ENCODE results near the gene DISP3. TPM values are rescaled to one million over a fixed set of nuclear protein-coding genes. Genes with fewer than 3 reads are reported as not detected.

The DISP3 gene
- total and polyA plus RNA-seq, 9 of the 15 experiments (the other 6 are each of a cell fraction or from before 2014, with no cell fraction given): 0.03 to 0.19 (median 0.15) TPM; not detected in 5

- TF ChIP-seq CTCFL (IDR thresholded peaks at IDR 0.05; ENCODE audit: borderline replicate concordance, insufficient read depth, low read depth, low read length, poor library complexity, severe bottlenecking) (no peak), ZNF280B (CRISPR knock-in tag; IDR thresholded peaks at IDR 0.05) (no peak), TAF15 (IDR thresholded peaks at IDR 0.05; ENCODE audit: low read depth, low read length) (no peak), SMARCA4 (IDR thresholded peaks at IDR 0.05) (no peak), SP2 (IDR thresholded peaks at IDR 0.05; ENCODE audit: extremely low read depth, low read depth, low read length, poor library complexity, severe bottlenecking) (no peak), DACH1 (IDR thresholded peaks at IDR 0.05; ENCODE audit: partially characterized antibody) (no peak), PRPF4 (IDR thresholded peaks at IDR 0.05; ENCODE audit: insufficient read depth, low read depth, low read length, poor library complexity, severe bottlenecking) (no peak)
These were observed 64.8 kb downstream of the DISP3 start (continued) for GRCh38 chr1:11543796-11544195.

DNA sequence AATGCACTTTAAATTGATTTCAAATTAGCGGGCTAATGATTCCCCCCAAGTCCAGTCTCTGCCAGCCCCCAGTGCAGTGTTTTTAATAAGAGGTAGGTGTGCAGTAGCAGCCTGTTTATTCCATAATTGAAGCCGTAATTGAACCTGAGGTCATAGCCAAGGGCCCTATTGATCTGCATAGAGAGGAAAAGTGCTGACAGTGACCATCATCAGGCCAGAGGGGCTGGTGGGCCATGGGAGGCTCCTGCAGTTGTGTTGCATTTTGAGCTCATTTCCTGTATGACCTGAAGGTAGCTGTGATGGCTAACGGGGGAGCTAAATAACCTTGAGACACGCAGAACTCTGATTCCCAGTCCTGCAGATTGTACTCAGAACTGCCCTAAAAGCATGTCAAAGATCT, 67.5 kb downstream of the DISP3 start:
- in situ Hi-C loops (cut with MboI): no loop called here
- no TSS peak for BruUV-seq (replicated peaks)
- POLR2A ChIA-PET: interaction anchor here (1.0 to 1.9 kb wide), 2 partner anchors 25 to 284 kb away, joined by 3 to 4 read pairs; partner anchors contain the start of gene MTOR
- no peak for TF ChIP-seq TSC22D4 (tag; IDR thresholded peaks at IDR 0.05)
- no peak for TF ChIP-seq TEAD1 (CRISPR knock-in tag; IDR thresholded peaks at IDR 0.05)
- TF ChIP-seq SMARCB1 (IDR thresholded peaks at IDR 0.05; ENCODE audit: insufficient read length, low read depth): no peak
- TF ChIP-seq GATAD2B (IDR thresholded peaks at IDR 0.05; ENCODE audit: borderline replicate concordance): no peak
- TF ChIP-seq PHB (CRISPR knock-in tag; IDR thresholded peaks at IDR 0.05): no peak
- no peak for TF ChIP-seq RBM14 (IDR thresholded peaks at IDR 0.05; ENCODE audit: borderline replicate concordance, insufficient read depth, low read depth, low read length)
- TF ChIP-seq FOXJ3 (CRISPR knock-in tag; IDR thresholded peaks at IDR 0.05): no peak
- no peak for TF ChIP-seq ETV6 (IDR thresholded peaks at IDR 0.05; ENCODE audit: borderline replicate concordance in 1 of 2, low read depth in 2 of 2, low read length in 1 of 2)
- no peak for TF ChIP-seq ETV6 (CRISPR knock-in tag; IDR thresholded peaks at IDR 0.05; ENCODE audit: borderline replicate concordance)
- no peak for TF ChIP-seq EP400 (IDR thresholded peaks at IDR 0.05)
- no peak for TF ChIP-seq LEF1 (IDR thresholded peaks at IDR 0.05)
- no peak for TF ChIP-seq GABPB2 (CRISPR knock-in tag; conservative IDR thresholded peaks at IDR 0.05)
- TF ChIP-seq NFATC3 (IDR thresholded peaks at IDR 0.05): no peak
- no peak for TF ChIP-seq FOXP1 (CRISPR knock-in tag; IDR thresholded peaks at IDR 0.05)

More for the DNA sequence above, 67.5 kb downstream of the DISP3 start:
- Histone ChIP-seq H3K27me3 (ENCODE audit: control insufficient read depth in 2 of 2, insufficient read depth in 2 of 2, low read length in 2 of 2) (peaks cover 9 to 47% of the 10 kb centered on the region in 2 experiments; a peak in 4 of 5 replicates), H3K4me3 (no peak overlapping the region), H3K9me3 (replicated peaks; ENCODE audit: control insufficient read depth, insufficient read depth, low read depth, low read length) (no peaks in the 10 kb centered on the region), H3K9ac (ENCODE audit: insufficient read depth in 1 of 2, low read depth in 2 of 2, low read length in 2 of 2) (no peak overlapping the region), H3K79me2 (ENCODE audit: control insufficient read depth, insufficient read depth, low read length) (no peaks in the 10 kb centered on the region), H2AFZ (ENCODE audit: low read depth, low read length) (no peak overlapping the region), H4K20me1 (replicated peaks; ENCODE audit: control insufficient read depth, insufficient read depth, low read length) (peaks cover 20% of the 10 kb centered on the region), H3K4me1 (replicated peaks in 1 of 2; ENCODE audit: control insufficient read depth in 2 of 2, insufficient read depth in 2 of 2, low read length in 2 of 2) (no peaks in the 10 kb centered on the region), H3K36me3 (ENCODE audit: control insufficient read depth, insufficient read depth, low read length) (no peaks in the 10 kb centered on the region), H3K9me1 (ENCODE audit: control insufficient read depth, insufficient read depth, low read length) (no peaks in the 10 kb centered on the region), H3K27ac (ENCODE audit: extremely low read depth, low read depth, low read length) (no peak overlapping the region), H3K4me2 (ENCODE audit: insufficient read depth, low read length) (no peak overlapping the region)
- ATAC-seq (no peak), FAIRE-seq (no peak), DNase-seq (ENCODE audit: extremely low read depth in 1 of 4, low spot score in 3 of 4) (no peak)
- intact Hi-C loops (cut with micrococcal nuclease): no loop called here
- CTCF ChIA-PET (ENCODE audit: low intra/inter-chr PET ratio): no interaction called here
- WGBS (ENCODE audit: insufficient coverage, low coverage, missing lambda C conversion rate): 0% methylated on average over 4 of the region's 4 CpGs
